ENCODE data around the gene ARHGAP8.

The ARHGAP8 gene

GRCh38 chr22:44815099-44816070, 63.0 kb downstream of the ARHGAP8 start:
- no peak for DNase-seq (ENCODE audit: low read depth, low spot score)
- no peak overlapping the region for H3K4me3 ChIP-seq (ENCODE audit: low read length)

- DNase-seq (ENCODE audit: low read depth, low spot score) = no peak
- no peak overlapping the region for H3K4me3 ChIP-seq (ENCODE audit: low read length)
Measured at GRCh38 chr22:44816141-44816540, 63.8 kb downstream of the ARHGAP8 start.

DNA sequence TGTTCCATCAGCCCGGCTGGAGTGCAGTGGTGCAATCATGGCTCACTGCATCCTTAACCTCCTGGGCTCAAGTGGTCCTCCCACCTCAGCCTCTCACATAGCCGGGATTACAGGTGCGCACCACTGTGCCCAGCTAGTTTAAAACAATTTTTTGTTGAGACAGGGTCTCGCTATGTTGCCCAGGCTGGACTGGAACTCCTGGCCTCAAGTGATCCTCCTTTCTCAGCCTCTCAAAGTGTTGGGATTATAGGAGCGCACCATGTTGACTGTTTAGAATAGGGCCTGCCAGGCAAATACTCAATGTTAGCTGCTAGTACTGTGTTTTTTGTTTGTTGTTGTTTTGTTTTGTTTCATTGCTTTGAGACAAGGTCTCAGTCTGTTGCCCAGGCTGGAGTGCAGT, 66.4 kb downstream of the ARHGAP8 start:
- H3K4me3 ChIP-seq (ENCODE audit: low read length) = no peak overlapping the region
- no peak for DNase-seq (ENCODE audit: low read depth, low spot score)

- DNase-seq (ENCODE audit: low read depth, low spot score) = no peak
- no peak overlapping the region for H3K4me3 ChIP-seq (ENCODE audit: low read length)
Measured at GRCh38 chr22:44819966-44820631, 67.7 kb downstream of the ARHGAP8 start.

GRCh38 chr22:44821741-44822475, 69.5 kb downstream of the ARHGAP8 start:
- no peak for DNase-seq (ENCODE audit: low read depth, low spot score)
- H3K4me3 ChIP-seq (ENCODE audit: low read length) = no peak overlapping the region

DNA sequence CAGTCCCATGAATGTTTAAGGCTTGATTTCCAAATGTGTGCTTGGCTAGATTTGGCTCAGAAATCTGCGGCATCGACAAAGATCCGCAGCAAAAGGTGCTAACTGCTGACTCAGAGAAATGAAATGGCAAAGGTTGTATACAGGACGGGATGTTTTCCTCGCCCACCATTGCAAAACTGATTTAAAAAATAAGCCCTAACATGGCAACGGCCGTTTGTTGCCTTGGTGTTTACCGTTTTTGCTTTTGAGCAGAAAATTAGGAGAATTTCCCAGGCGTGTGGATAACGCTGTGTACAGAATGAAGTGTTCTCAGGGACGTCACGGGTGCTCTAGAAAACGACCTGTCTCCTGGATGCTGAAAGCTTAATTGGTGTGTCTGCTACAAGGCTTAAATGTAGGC, 70.2 kb downstream of the ARHGAP8 start:
- no peak overlapping the region for H3K4me3 ChIP-seq (ENCODE audit: low read length)
- DNase-seq (ENCODE audit: low read depth, low spot score) = no peak

GRCh38 chr22:44823396-44823795, 71.0 kb downstream of the ARHGAP8 start:
- H3K4me3 ChIP-seq (ENCODE audit: low read length) = no peak overlapping the region
- DNase-seq (ENCODE audit: low read depth, low spot score) = no peak

DNA sequence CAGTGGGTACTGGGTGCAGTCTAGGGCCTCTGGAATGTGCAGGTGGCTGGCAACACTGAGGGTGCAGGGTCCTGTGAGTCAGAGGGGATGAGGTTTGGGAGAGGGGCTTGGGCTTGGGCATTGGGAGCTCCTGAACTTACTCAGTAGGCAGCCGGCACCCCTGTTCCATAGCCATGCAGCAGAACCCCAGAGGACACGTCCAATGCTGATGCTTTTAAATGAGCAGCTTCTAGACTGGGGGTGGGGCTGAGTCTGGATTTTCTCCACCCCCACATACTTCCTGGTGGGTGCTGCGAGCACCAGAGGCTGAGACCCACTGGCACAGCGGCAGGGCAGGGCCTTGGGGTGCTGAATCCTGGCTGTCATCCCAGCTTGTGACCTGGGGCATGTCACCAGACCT, 71.4 kb downstream of the ARHGAP8 start:
- DNase-seq (ENCODE audit: low read depth, low spot score) = no peak
- H3K4me3 ChIP-seq (ENCODE audit: low read length) = no peak overlapping the region

DNA sequence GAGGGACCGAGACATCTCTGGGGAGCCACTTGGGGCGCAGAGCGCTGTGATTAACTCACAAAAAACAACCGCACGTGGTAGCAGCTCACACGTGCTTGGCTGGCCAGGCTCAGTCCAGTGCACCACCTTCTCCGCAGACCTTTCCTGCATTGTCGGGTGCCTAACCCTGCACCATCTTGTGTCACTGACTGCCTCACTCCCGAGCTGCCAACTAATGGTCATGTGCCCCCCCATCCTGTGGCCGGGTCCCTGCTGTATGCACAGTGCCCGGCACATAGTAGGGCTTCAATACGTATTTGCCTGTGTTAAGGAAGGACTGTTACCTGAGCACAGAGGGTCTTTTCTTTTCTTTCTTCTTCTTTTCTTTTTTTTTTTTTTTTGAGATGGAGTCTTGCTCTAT, 71.9 kb downstream of the ARHGAP8 start:
- H3K4me3 ChIP-seq (ENCODE audit: low read length) = no peak overlapping the region
- no peak for DNase-seq (ENCODE audit: low read depth, low spot score)

DNA sequence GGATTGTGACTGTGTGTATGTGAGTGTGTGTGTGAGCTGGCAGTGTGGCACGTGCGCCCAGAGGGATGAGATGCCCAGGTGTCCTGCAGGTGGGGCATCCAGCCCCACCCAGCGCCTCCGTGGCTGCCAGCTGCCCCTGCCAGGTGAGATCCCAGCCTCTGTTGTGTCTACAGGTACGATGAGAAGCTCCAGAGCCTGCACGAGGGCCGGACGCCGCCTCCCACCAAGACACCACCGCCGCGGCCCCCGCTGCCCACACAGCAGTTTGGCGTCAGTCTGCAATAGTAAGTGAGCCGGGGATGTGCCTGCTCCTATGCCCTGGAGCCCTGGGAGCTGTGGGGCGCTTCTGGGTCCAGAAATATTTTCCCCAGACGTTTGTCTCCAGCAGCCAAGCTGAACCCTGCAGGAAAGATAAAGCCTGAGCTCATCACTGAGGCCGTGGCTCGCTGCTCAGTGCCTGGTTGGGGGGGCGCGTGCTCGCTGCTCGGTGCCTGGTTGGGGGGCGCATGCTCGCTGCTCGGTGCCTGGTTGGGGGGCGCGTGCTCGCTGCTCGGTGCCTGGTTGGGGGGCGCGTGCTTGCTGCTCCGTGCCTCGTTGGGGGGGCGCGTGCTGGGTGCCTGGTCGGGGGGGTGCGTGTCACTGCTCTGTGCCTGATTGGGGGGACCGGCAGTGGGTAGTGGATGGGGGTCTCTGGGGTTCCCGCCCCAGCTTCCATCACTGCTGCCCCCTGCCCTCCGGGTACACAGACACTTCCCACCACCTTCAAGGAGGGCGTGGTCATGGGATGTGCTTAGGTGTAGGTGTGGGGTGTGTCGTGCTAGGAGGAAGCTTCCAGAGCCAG, 73.2 kb downstream of the ARHGAP8 start:
- DNase-seq (ENCODE audit: low read depth, low spot score) = no peak
- no peak overlapping the region for H3K4me3 ChIP-seq (ENCODE audit: low read length)

- no peak for DNase-seq (ENCODE audit: low read depth, low spot score)
- no peak overlapping the region for H3K4me3 ChIP-seq (ENCODE audit: low read length)
Measured at GRCh38 chr22:44827666-44828190, 75.4 kb downstream of the ARHGAP8 start.

DNA sequence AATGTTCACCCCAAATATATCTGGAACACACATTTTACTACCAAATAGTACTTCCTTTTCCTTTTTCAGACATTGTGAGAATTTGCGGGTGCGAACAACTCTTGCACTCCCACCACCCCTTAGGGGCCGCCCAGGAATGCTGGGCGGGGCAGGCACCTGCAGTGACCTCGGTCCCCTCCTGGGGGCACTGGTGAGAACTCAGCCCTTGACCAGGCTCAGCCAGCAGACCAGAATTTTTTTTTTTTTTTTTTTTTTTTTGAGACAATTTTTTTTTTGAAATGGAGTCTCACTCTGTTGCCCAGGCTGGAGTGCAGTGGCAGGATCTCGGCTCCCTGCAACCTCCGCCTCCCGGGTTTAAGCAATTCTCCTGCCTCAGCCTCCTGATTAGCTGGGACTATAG, 75.8 kb downstream of the ARHGAP8 start:
- DNase-seq (ENCODE audit: low read depth, low spot score) = no peak
- H3K4me3 ChIP-seq (ENCODE audit: low read length) = no peak overlapping the region

GRCh38 chr22:44831885-44832284, 79.5 kb downstream of the ARHGAP8 start:
- DNase-seq (ENCODE audit: low read depth, low spot score) = no peak
- no peak overlapping the region for H3K4me3 ChIP-seq (ENCODE audit: low read length)

DNA sequence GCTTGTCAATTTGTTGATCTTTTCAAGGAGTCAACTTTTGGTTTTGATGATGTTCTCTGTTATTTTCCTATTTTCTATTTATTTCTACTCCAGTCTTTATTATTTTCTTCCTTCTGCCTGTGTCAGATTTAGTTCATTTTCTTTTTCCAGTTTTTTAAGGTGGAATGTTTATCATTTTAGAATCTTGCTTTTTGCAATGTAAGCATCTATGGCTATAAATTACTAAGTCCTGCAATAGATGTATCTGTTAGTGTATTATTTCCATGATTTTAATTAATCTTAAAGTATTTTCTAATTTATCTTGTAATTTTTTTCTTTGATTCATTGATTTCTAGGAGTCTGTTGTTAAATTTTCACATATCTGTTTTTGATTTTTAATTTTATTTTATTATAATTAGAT, 81.7 kb downstream of the ARHGAP8 start:
- no peak for DNase-seq (ENCODE audit: low read depth, low spot score)
- no peak overlapping the region for H3K4me3 ChIP-seq (ENCODE audit: low read length)

GRCh38 chr22:44837481-44837880, 85.1 kb downstream of the ARHGAP8 start:
- no peak overlapping the region for H3K4me3 ChIP-seq (ENCODE audit: low read length)

DNA sequence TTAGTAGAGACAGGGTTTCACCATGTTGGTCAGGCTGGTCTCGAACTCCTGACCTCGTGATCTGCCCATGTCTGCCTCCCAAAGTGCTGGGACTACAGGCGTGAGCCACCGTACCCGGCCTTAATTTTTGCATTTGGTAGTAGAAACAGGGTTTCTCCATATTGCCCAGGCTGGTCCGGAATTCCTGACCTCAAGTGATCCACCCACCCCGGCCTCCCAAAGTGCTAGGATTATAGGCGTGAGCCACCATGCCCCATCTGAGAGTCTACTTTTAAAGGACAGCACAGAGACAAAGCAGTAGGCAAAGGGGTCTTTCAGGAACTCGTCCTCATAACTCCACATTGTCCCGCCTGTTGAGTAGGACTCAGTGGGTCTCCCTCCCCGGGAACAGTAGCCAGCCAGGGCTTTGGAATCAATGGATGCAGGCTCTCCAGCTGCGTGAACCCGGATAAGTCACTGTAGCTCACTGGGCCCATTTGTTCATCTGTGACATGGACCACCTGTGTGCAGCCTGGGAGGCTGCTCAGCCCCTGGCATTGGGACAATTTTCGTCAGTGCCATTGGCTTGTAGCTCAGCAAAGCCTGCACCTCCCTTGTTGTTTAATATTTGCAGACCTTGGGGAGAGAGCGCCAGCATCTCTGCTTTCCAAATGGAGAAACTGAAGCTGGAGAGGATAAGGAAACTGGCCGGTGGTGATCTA, 86.1 kb downstream of the ARHGAP8 start:
- H3K4me3 ChIP-seq (ENCODE audit: low read length) = no peak overlapping the region
- no peak for DNase-seq (ENCODE audit: low read depth, low spot score)

More at GRCh38 chr22:44837481-44837880, 85.1 kb downstream of the ARHGAP8 start:
- DNase-seq (ENCODE audit: low read depth, low spot score) = no peak

- H3K4me3 ChIP-seq (ENCODE audit: low read length) = no peak overlapping the region
- DNase-seq (ENCODE audit: low read depth, low spot score) = no peak
Measured at GRCh38 chr22:44839061-44839460, 86.7 kb downstream of the ARHGAP8 start.

DNA sequence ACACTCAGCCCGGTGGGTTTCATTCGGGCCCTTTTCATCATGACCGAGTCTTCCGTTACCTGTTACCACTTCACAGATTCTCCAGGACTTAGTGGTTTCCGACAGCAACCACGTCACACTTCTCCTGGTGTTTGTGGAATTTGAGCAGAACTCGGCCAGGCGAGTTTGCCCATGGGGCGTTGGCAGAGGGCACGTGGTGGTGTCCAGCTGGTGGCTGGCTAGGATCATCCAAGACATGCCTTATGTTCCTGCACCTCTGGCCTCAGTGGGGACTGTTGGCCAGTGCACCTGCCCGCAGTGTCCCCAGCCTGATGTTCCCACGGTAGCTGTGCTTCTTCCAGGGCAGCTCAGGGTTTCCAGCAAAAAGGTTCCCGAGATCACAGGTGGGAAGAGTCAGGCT, 87.3 kb downstream of the ARHGAP8 start:
- H3K4me3 ChIP-seq (ENCODE audit: low read length) = no peak overlapping the region

More for the DNA sequence above, 87.3 kb downstream of the ARHGAP8 start:
- DNase-seq (ENCODE audit: low read depth, low spot score) = no peak
